Glutamatergic neuron (in vitro differentiated cells): ENCODE measurements around the gene SLC25A36. TPM values are rescaled to one million over a fixed set of nuclear protein-coding genes. Genes with fewer than 3 reads are reported as not detected.

Experiments
- DNase-seq: peaks from one replicate; pipeline ENCODE4 v3.0.0; 2022
- H3K27ac Mint-ChIP-seq: one replicate; pipeline ENCODE4 v1.8.0; 2020; ENCODE audit warnings: mild to moderate bottlenecking, mixed read lengths, inconsistent platforms; ENCODE audit not compliant: unreplicated experiment
- H3K27me3 Mint-ChIP-seq: one replicate; pipeline ENCODE4 v1.8.0; 2020; ENCODE audit warnings: mild to moderate bottlenecking, moderate library complexity, mixed read lengths, inconsistent platforms; ENCODE audit not compliant: unreplicated experiment
- H3K36me3 Mint-ChIP-seq: one replicate; pipeline ENCODE4 v1.8.0; 2020; ENCODE audit warnings: mild to moderate bottlenecking, mixed read lengths, inconsistent platforms; ENCODE audit not compliant: unreplicated experiment
- H3K4me1 Mint-ChIP-seq: one replicate; pipeline ENCODE4 v1.8.0; 2020; ENCODE audit warnings: mild to moderate bottlenecking, low read depth, mixed read lengths, inconsistent platforms; ENCODE audit not compliant: unreplicated experiment
- H3K4me3 Mint-ChIP-seq: one replicate; pipeline ENCODE4 v1.8.0; 2020; ENCODE audit warnings: mild to moderate bottlenecking, mixed read lengths, inconsistent platforms; ENCODE audit not compliant: unreplicated experiment
- H3K9me3 Mint-ChIP-seq: one replicate; pipeline ENCODE4 v1.8.0; 2020; ENCODE audit warnings: mild to moderate bottlenecking, moderate library complexity, mixed read lengths, inconsistent platforms; ENCODE audit not compliant: unreplicated experiment
- total RNA-seq: library from RNA; stranded (reverse); fragmentation: NEBNext Ultra II Directional; extraction: Animal tissue kit (Norgen Biotek cat#: 25700); gene quantifications from one replicate; pipeline ENCODE4 v1.2.1, GENCODE V29; 2021; ENCODE audit not compliant: unreplicated experiment
- TF ChIP-seq, protein P1 (sequence below): fragments of 200-600 bp; sonication (generic); IDR thresholded peaks from one replicate; pipeline ENCODE4 v1.5.0; 2021; ENCODE audit not compliant: partially characterized antibody, unreplicated experiment

The SLC25A36 gene
- total RNA-seq, 1 donor from 2014 or later, result 146 TPM

DNA sequence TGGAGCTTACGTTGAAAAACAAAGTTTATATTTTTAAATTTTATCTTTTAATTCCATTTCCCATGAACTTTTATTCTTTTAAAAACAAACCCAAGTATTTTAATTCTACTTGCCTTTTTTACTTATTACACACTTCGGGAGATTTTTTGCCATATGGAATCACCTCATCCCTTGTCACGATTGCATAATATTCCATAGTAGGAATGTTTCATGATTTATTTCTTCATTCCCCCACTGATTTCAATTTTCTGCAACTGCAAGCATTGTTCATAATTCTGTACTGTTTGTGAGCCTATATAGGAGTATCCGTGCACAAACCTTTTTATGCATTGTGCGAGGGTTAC, 574 bp upstream of the SLC25A36 start:
- H3K36me3 Mint-ChIP-seq, result peaks cover 5% of the 10 kb centered on the region
- peak overlapping the region; percentile 86 for H3K27ac Mint-ChIP-seq
- H3K27me3 Mint-ChIP-seq, result peaks cover 11% of the 10 kb centered on the region
- H3K4me1 Mint-ChIP-seq, result peaks cover 18% of the 10 kb centered on the region
- TF ChIP-seq, protein P1, sequence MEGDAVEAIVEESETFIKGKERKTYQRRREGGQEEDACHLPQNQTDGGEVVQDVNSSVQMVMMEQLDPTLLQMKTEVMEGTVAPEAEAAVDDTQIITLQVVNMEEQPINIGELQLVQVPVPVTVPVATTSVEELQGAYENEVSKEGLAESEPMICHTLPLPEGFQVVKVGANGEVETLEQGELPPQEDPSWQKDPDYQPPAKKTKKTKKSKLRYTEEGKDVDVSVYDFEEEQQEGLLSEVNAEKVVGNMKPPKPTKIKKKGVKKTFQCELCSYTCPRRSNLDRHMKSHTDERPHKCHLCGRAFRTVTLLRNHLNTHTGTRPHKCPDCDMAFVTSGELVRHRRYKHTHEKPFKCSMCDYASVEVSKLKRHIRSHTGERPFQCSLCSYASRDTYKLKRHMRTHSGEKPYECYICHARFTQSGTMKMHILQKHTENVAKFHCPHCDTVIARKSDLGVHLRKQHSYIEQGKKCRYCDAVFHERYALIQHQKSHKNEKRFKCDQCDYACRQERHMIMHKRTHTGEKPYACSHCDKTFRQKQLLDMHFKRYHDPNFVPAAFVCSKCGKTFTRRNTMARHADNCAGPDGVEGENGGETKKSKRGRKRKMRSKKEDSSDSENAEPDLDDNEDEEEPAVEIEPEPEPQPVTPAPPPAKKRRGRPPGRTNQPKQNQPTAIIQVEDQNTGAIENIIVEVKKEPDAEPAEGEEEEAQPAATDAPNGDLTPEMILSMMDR, result no peak
- peaks cover 11% of the 10 kb centered on the region for H3K9me3 Mint-ChIP-seq
- peak overlapping the region; percentile 87 for H3K4me3 Mint-ChIP-seq
- no peak for DNase-seq

DNA sequence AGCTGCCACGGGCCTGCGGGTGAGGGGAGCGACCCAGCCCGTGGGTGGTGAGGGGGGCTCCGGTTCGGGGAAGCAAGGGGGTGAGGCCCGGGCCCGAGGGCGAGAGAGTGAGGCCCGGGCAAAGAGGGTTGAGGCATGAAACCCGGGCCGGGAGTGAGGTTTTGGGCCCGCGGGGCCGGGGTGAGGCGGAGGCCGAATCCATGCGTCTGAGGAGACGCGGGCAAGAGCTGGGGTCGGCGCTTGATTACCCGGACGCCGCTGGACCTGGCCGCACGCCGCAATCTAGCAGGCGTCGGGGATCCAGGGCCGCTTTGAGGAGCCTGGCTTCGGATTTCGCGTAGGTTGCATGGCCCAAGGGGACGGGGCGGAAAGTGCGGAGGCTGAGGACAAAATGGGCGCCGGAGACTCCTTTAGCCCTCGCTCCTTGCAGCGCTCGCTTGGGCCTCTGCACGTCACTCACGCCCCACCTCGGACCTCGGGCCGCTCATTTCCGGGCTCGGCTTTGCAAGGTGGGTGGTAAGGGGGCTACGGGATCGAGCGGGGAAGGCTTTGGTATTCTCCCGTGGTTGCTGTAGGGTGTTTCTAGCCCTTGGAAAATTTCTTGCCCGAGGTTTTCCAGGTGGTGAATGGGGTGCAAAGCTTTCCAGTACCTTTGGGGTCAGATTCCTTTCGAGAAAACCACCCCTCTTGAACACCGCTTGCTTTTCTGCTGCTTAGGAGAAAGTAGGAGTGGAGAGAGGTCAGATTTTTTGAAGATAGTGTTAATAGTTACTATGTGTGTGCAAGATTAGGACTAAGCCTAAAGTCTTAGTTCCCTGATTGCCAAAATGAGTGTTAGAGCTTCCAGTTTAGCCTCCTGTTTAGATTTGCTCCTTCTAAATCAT, 827 bp downstream of the SLC25A36 start:
- DNase-seq, result peak; percentile 78
- no peaks in the 10 kb centered on the region for H3K36me3 Mint-ChIP-seq
- H3K27ac Mint-ChIP-seq, result peak overlapping the region; percentile 98
- H3K4me1 Mint-ChIP-seq, result peaks cover 28% of the 10 kb centered on the region
- TF ChIP-seq, protein P1, result no peak
- peak overlapping the region; percentile 94 for H3K4me3 Mint-ChIP-seq
- peaks cover 9% of the 10 kb centered on the region for H3K9me3 Mint-ChIP-seq
- H3K27me3 Mint-ChIP-seq, result peaks cover 10% of the 10 kb centered on the region

DNA sequence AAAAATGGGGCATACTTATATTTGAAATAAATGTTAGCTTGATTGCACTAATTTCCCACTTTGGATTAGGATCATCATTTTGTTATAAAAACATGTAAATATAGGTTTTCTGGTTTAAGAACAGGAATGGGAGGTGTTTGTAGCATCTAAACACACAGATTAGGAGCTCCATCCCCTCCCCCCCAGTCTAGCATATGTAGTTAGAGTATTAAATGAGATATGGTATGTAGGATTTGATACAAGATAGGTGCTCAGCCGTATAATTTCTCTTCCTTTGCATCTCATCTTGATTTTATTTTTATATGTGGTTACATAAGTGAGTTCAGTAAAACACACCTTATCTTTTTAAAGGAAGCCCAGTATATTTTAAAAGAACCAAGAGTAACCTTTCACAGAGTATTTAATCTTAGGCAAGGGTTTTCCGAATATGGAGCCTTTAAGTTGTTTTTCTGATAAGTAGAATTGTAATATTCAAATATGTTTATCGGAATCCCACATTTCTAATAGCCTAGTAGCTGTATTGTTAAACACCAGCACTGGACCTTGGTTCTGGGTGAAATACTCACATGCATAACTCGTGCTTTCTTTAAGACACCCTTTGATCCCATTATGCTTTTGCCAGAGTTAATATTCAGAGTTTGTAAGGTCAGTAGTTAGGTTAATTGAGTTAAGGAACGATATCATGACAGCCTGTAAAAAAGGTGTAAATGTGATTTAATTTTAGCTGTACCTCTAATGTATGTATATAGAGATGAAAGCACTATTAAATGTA, 2.3 kb downstream of the SLC25A36 start:
- Mint-ChIP-seq H3K9me3 (peaks cover 8% of the 10 kb centered on the region), H3K4me1 (peaks cover 31% of the 10 kb centered on the region), H3K4me3 (peak overlapping the region; percentile 94), H3K36me3 (no peaks in the 10 kb centered on the region), H3K27ac (peak overlapping the region; percentile 98), H3K27me3 (peaks cover 10% of the 10 kb centered on the region)
- TF ChIP-seq, protein P1, result no peak
- DNase-seq, result no peak

DNA sequence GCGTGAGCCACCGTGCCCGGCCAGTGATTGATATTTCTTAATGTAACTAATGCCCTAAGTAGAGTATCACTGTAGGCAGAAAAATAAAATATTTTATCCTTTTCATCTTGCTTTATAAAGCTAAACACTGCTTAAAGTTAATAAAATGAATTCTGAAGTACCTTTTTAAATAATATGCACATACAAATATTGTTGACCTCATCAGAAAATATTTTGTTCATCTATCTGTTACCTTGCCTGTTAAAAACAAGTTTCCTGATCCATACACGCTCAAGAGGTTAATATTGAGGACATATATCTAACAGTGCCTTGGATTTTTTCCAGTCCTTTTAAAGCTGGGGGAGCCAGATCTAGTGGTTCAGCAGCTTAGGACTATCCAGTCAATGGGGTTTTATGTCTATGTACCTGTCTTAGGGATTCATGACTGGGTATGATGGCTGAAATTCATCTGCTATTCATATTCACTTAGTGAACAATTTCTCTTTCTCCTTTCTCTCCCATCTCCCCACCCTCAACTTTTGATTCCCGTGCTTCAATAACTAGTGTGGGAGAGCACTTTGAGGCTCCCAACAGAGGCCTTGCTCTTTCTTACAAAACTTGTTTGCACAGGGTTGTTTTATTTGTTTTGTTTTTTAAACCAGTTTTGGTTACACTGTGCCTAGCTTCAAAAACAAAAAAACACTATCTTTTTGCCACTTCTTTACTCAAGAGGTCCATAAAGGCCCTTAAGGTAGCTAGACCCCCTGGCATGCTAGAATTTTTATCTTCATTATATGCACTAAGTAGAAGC, 7.0 kb downstream of the SLC25A36 start:
- peaks cover 37% of the 10 kb centered on the region for H3K4me1 Mint-ChIP-seq
- H3K9me3 Mint-ChIP-seq, result no peaks in the 10 kb centered on the region
- H3K4me3 Mint-ChIP-seq, result no peak overlapping the region
- DNase-seq, result no peak
- TF ChIP-seq, protein P1, result no peak
- H3K27me3 Mint-ChIP-seq, result no peaks in the 10 kb centered on the region
- no peak overlapping the region for H3K27ac Mint-ChIP-seq
- H3K36me3 Mint-ChIP-seq, result no peaks in the 10 kb centered on the region
